Measurements from ENCODE around the gene CD300LD.

The CD300LD gene

DNA sequence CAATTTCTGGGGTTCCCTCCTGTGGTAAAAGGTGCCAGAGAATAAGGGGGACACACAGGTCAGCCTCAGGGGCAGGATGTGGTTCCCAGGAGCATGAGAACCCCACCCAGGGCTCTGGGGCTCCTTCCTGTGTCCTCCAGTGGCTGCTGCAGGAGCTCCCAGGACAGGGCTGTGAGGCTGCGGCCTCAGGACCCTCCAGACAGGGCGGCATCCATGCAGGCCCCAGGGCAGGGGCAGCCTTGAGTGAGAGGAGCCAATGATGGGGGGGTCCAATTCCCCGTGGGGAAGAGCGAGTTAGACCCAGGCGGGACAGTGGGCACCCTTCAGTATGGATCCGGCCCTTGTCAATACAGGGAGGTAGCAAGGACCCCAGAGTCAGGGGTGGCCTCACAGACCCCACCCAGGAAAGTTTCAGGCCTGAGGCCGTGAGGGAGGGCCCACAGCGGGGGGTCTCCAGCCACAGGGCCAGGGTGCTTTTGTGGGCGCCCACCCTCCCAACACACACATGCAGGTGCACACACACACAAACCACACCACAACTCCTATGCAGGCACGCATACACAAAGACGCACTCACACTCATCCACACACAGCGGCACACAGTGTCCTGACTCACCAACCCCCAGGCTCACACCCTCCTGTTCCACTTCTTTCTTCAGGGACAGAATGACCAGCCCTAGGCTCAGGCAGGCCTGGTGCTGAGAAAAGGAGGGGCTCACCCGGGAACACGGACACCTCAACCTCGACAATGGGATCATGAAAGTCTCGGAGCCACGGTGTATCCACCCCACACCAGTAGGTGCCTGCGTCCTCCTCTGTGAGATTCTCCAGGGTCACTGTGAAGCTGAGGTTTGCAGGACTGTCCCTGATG lies 48.0 kb downstream of the CD300LD start:
- no peak for DNase-seq (ENCODE audit: low spot score)

DNA sequence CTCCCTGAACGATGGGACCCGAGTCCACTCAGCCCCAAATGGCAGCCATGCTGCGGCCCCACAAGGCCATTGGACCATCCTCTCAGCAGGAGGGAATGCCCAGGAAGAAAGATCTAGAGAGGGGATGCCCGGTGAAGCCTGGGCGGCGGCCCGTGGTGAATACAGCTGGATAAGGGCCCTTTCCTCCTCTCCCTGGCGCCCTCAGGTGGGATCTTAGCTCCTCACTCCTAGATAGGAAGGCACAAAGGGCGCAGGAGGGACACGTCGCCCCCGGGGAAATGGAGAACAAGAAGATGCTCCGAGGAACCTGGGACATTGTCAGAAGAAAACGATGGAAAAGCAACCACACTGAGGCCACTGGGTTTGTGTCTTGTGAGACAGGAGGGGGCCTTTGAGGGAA lies 48.7 kb downstream of the CD300LD start:
- no peak for DNase-seq (ENCODE audit: low spot score)

DNA sequence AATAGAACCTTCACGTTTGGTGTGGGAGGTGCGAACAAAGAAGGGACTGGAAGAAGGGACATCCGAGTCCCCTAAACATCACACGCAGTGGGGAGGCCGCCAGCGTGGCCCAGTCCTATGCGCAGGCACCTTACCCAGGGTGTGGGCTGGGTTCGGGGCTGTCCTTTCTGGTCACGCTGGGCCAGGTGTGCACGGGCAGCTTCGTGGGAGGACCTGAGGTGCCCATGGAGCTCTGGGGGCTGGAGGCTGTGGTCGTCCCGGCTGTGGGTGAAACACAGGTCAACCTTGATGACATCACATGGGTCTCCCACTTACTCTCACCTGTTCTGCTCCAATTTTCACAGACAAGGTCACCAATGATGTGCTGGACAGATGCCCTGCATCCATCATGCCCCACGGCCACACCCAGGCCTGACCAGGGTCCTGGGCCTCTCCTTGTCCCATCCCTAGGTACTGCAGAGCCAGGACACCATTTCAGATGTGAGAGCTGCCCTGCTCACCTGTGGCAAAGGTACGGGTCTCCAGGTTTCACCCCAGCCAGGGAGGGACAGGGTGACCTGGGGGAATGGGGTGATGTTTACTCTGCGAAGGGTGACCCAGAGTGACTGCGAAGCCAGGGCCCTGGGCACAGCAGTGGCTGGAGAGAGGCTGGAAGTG lies 49.2 kb downstream of the CD300LD start:
- DNase-seq (ENCODE audit: low spot score) = no peak

DNA sequence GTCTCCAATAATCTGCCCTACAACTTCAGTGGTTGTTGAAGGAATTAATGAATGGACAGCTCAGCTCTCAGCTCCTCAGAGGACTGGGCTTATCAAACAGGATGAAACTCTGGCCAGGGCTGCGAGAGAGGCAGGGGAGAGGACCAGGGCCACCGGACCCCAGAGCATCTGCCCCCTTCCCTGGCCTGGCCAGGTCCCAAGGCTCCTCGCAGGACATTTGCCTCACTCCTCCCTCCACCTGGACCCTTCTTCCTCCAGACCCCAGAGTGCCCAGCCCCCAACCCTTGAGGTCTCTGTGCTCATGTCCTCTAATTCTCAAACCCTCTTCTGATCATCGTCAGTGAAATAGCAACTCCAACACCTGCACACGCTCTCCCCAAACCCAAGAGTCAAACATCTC lies 49.9 kb downstream of the CD300LD start:
- DNase-seq (ENCODE audit: low spot score) = no peak

GRCh38 chr17:74541176-74542111 lies 50.6 kb downstream of the CD300LD start:
- no peak for DNase-seq (ENCODE audit: low spot score)

DNA sequence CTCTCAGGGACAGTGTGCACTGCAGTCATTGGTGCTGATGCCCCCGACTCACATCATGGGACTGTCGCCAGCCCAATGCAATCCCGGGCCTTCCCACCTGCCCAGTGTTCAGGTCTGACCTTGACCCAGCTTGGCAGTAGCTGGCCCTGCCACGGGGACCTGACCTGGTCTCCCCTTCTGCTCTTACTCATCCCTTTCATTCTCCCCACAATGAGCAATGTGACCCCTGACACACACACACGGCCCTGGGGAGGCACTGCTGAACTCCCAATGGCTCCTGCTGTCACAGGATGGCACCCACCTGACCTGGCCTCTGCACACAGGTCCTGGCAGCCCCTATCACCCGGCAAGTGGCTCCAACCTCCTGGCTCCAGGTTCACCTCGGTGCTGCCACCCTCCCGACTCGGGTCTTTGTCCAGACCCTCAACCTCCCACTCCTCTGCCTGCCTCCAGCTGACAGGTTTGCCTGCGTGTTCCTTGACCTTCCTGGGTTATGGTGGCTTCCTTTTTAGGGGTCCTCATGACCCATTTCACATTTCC lies 52.7 kb downstream of the CD300LD start:
- no peak for DNase-seq (ENCODE audit: low spot score)

DNA sequence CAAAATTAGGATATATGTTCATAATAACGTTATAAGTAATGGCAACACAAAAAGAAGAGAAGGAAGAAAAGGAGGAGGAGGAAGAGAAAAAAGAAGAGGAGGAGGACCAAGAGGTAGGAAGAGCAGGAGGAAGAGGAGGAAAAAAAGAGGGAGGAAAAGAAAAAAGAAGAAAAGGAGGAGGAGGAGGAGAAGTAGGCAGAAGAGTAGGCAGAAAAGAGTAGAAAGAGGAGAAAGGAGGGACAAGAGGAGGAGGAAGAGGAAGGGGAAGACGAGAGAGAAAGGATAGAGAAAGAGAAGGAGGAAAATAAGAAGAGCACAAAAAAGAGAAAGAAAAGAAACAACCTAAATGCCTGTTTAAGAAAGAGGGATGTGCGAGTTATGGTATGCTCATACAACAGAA lies 55.2 kb downstream of the CD300LD start:
- DNase-seq (ENCODE audit: low spot score) = no peak

DNA sequence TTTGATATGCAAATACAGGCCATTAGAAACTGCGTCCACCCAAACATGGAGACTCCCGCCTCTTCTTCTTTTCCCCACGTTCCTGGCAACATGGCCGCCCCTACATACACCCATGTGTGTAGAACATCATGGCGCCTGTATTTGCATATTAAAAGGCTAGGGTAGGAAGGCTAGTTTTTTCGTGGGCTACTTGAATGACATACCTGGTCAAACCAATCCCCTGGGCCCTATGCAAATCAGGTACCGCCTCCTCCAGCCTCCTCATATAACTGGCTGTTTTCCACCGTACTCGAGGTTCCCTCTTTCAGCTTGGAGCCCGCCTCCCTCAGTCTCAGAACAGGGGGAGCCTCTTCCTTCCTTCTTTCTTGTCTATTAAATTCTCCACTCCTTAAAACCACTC lies 60.0 kb downstream of the CD300LD start:
- DNase-seq (ENCODE audit: low spot score) = no peak

- DNase-seq (ENCODE audit: low spot score) = no peak
Measured at GRCh38 chr17:74531231-74531761, 60.8 kb downstream of the CD300LD start, which contains the start of gene CD300LB. CD300LB (minus strand) TSS chr17:74531475; CDS start chr17:74531350, 125 bp downstream.

- DNase-seq (ENCODE audit: low spot score) = no peak
Measured at GRCh38 chr17:74530831-74531150, 61.3 kb downstream of the CD300LD start.
